NCI-H2081 (cell line): Measurements from ENCODE around the gene GRM4.
"Not testable (repeated sequence)": the region's sequence is repeated elsewhere in the genome, so short reads cannot be mapped to it uniquely, and the experiment has no call there.

Source experiments
- DNase-seq, 2 experiments: peaks; one replicate each; lab custom pipeline; 2025; lab: John Stamatoyannopoulos, UW

Gene GRM4

GRCh38 chr6:34146021-34146782 is at the start of gene GRM4:
Gene GRM4 (minus strand): TSS chr6:34146087. CDS start chr6:34133496, 12,591 bp downstream.
- no peak for DNase-seq

- DNase-seq: no peak
Observed at GRCh38 chr6:34194772-34195171, 48.9 kb upstream of the GRM4 start.

- DNase-seq: no peak
Observed at GRCh38 chr6:34190504-34191122, 44.7 kb upstream of the GRM4 start.

GRCh38 chr6:34189806-34190503 is 44.1 kb upstream of the GRM4 start:
- DNase-seq: no peak

- DNase-seq: not testable (repeated sequence)
Observed at GRCh38 chr6:34184726-34185125, 38.8 kb upstream of the GRM4 start.

- no peak for DNase-seq
Observed at GRCh38 chr6:34182751-34183531, 37.1 kb upstream of the GRM4 start.

- no peak for DNase-seq
Observed at GRCh38 chr6:34181908-34182307, 36.0 kb upstream of the GRM4 start.

- DNase-seq: no peak
Observed at GRCh38 chr6:34179106-34179720, 33.3 kb upstream of the GRM4 start.

GRCh38 chr6:34178357-34179105 is 32.6 kb upstream of the GRM4 start:
- no peak for DNase-seq

GRCh38 chr6:34177181-34177591 is 31.3 kb upstream of the GRM4 start:
- no peak for DNase-seq

GRCh38 chr6:34176261-34177031 is 30.6 kb upstream of the GRM4 start:
- DNase-seq: no peak

GRCh38 chr6:34174846-34175399 is 29.0 kb upstream of the GRM4 start:
- no peak for DNase-seq

GRCh38 chr6:34172961-34173775 is 27.3 kb upstream of the GRM4 start:
- no peak for DNase-seq

GRCh38 chr6:34170346-34170745 is 24.5 kb upstream of the GRM4 start:
- DNase-seq: no peak

GRCh38 chr6:34169897-34170296 is 24.0 kb upstream of the GRM4 start:
- DNase-seq: no peak

- DNase-seq: no peak
Observed at GRCh38 chr6:34161857-34162515, 16.1 kb upstream of the GRM4 start.

GRCh38 chr6:34159844-34160243 is 14.0 kb upstream of the GRM4 start:
- DNase-seq: no peak

- no peak for DNase-seq
Observed at GRCh38 chr6:34158876-34159275, 13.0 kb upstream of the GRM4 start.

GRCh38 chr6:34157851-34158250 is 12.0 kb upstream of the GRM4 start:
- no peak for DNase-seq
